VCaP (cell line): Measurements from ENCODE around the gene CXorf58.

Experiments
- H3K27ac ChIP-seq: fragments of 450-650 bp; 2 replicates; pipeline ENCODE4 v1.5.1; 2017
- CTCF ChIP-seq: fragments of 450-650 bp; conservative IDR thresholded peaks from 2 replicates; pipeline ENCODE4 v1.5.1; 2017; ENCODE audit warnings: mild to moderate bottlenecking, moderate library complexity

The CXorf58 gene

GRCh38 chrX:23904096-23904495 lies 3.7 kb upstream of the CXorf58 start:
- no peak overlapping the region for H3K27ac ChIP-seq
- TF ChIP-seq CTCF, result no peak

- TF ChIP-seq CTCF, result no peak
- H3K27ac ChIP-seq, result peak overlapping the region; percentile 86
Observed at GRCh38 chrX:23907111-23907497, 702 bp upstream of the CXorf58 start.

GRCh38 chrX:23908219-23909004 lies 606 bp downstream of the CXorf58 start:
- H3K27ac ChIP-seq, result peak overlapping the region; percentile 86
- peak; percentile 49 for TF ChIP-seq CTCF

- no peak for TF ChIP-seq CTCF
- no peak overlapping the region for H3K27ac ChIP-seq
Observed at GRCh38 chrX:23911126-23911835, 3.5 kb downstream of the CXorf58 start.

- TF ChIP-seq CTCF, result no peak
- no peak overlapping the region for H3K27ac ChIP-seq
Observed at GRCh38 chrX:23919148-23919547, 11.3 kb downstream of the CXorf58 start.

GRCh38 chrX:23919706-23920320 lies 12.0 kb downstream of the CXorf58 start:
- no peak overlapping the region for H3K27ac ChIP-seq
- no peak for TF ChIP-seq CTCF

GRCh38 chrX:23926015-23926414 lies 18.2 kb downstream of the CXorf58 start:
- TF ChIP-seq CTCF, result no peak
- no peak overlapping the region for H3K27ac ChIP-seq
